Prostate gland (tissue), 2 donors: ENCODE results near the gene SIAH2.

Experiments used
- CTCF ChIP-seq, 4 experiments: fragments of 200-600 bp in 2 of 4; fragments of 450-650 bp in 2 of 4; sonication (generic) in 2 of 4; IDR thresholded peaks; 1 replicate in 3 of 4; 2 replicates in 1 of 4; pipeline ENCODE4 v1.5.1; 2016 to 2019; ENCODE audit warnings: antibody characterized with exemption in 4 of 4, mild to moderate bottlenecking in 2 of 4, moderate library complexity in 2 of 4
- POLR2A ChIP-seq: fragments of 450-650 bp; IDR thresholded peaks from one replicate; pipeline ENCODE4 v1.6.1; 2016; ENCODE audit warnings: antibody characterized with exemption, mild to moderate bottlenecking
- POLR2AphosphoS5 ChIP-seq: sonication (generic); formaldehyde crosslinking; IDR thresholded peaks from one replicate; pipeline ENCODE4 v1.6.1; 2017; ENCODE audit warnings: antibody characterized with exemption

- no peak for TF ChIP-seq CTCF (IDR thresholded peaks at IDR 0.05)
- no peak for TF ChIP-seq POLR2A
- TF ChIP-seq POLR2AphosphoS5, result no peak
Measured at GRCh38 chr3:150773616-150774192, 10.7 kb upstream of the SIAH2 start.
